ENCODE results near the gene TEX48. TPM values are rescaled to one million over a fixed set of nuclear protein-coding genes. Genes with fewer than 3 reads are reported as not detected.

TEX48 gene
- total RNA-seq, 1 donor from 2014 or later, result not detected

DNA sequence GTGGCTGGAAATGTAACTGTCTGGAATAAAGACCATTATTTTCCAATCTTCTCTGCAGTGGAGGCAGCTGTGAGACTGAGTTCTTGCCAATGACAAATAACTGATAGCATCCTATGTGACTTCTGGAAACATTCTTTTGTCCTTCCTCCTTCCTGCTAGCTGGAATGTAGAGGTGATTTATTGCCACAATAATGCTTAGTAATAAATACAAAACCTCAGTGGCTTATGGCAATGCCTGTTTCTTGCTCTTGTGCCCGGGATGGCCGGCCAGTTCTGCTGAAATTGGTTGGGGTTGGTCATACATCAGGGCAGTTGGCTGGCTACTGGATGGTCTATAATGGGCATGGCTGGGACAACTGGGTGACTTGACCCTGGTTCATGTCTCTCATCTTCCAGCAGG is 12.2 kb upstream of the TEX48 start:
- TF ChIP-seq, protein P1, sequence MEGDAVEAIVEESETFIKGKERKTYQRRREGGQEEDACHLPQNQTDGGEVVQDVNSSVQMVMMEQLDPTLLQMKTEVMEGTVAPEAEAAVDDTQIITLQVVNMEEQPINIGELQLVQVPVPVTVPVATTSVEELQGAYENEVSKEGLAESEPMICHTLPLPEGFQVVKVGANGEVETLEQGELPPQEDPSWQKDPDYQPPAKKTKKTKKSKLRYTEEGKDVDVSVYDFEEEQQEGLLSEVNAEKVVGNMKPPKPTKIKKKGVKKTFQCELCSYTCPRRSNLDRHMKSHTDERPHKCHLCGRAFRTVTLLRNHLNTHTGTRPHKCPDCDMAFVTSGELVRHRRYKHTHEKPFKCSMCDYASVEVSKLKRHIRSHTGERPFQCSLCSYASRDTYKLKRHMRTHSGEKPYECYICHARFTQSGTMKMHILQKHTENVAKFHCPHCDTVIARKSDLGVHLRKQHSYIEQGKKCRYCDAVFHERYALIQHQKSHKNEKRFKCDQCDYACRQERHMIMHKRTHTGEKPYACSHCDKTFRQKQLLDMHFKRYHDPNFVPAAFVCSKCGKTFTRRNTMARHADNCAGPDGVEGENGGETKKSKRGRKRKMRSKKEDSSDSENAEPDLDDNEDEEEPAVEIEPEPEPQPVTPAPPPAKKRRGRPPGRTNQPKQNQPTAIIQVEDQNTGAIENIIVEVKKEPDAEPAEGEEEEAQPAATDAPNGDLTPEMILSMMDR (IDR thresholded peaks at IDR 0.05), result no peak
- no peaks in the 10 kb centered on the region for H3K27me3 Mint-ChIP-seq (ENCODE audit: low read depth)
- no peaks in the 10 kb centered on the region for H3K36me3 Mint-ChIP-seq (ENCODE audit: low read depth)
- no peak overlapping the region for H3K4me3 Mint-ChIP-seq (ENCODE audit: unreplicated experiment)
- H3K4me1 Mint-ChIP-seq (ENCODE audit: low read depth), result peaks cover 23% of the 10 kb centered on the region
- H3K9me3 Mint-ChIP-seq (ENCODE audit: low read depth), result no peaks in the 10 kb centered on the region
- no peak for DNase-seq (ENCODE audit: low spot score)
- H3K27ac Mint-ChIP-seq (ENCODE audit: unreplicated experiment), result no peak overlapping the region

DNA sequence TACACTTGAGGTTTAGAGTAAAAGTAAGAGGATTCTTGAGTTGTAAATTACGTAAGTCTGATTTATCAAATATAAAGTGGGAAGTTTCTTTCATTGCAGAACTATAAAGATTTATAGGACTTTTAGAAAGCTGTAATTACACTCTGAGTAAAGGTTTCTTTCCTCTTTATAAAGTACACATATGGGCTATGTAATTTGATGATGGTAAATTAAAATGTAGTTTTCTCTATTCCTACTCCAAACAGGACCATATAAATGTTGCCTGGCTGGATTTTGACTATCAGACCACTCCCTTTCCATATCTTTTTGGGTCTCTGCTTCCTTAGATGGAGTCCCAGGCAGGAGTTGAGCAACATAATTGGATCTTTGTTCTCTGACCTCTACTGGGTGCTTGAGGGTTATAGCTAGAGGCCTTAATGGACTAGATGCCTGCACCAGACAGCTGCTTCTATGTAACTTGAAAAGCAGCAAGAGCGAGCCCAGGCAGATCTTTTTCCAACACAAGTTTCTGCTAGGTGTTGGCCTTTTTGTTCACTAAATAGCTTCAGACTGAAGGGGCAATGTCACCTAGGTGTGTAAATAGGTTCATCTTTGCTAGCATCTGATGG is 11.4 kb upstream of the TEX48 start:
- Mint-ChIP-seq H3K9me3 (ENCODE audit: low read depth) (no peaks in the 10 kb centered on the region), H3K27me3 (ENCODE audit: low read depth) (no peaks in the 10 kb centered on the region), H3K4me1 (ENCODE audit: low read depth) (peaks cover 23% of the 10 kb centered on the region), H3K36me3 (ENCODE audit: low read depth) (no peaks in the 10 kb centered on the region), H3K4me3 (ENCODE audit: unreplicated experiment) (no peak overlapping the region), H3K27ac (ENCODE audit: unreplicated experiment) (no peak overlapping the region)
- TF ChIP-seq, protein P1 (IDR thresholded peaks at IDR 0.05), result no peak
- no peak for DNase-seq (ENCODE audit: low spot score)

- no peaks in the 10 kb centered on the region for H3K36me3 Mint-ChIP-seq (ENCODE audit: low read depth)
- no peak overlapping the region for H3K27ac Mint-ChIP-seq (ENCODE audit: unreplicated experiment)
- H3K4me1 Mint-ChIP-seq (ENCODE audit: low read depth), result peaks cover 23% of the 10 kb centered on the region
- no peak for DNase-seq (ENCODE audit: low spot score)
- no peaks in the 10 kb centered on the region for H3K27me3 Mint-ChIP-seq (ENCODE audit: low read depth)
- TF ChIP-seq, protein P1 (IDR thresholded peaks at IDR 0.05), result no peak
- no peak overlapping the region for H3K4me3 Mint-ChIP-seq (ENCODE audit: unreplicated experiment)
- peaks cover 2% of the 10 kb centered on the region for H3K9me3 Mint-ChIP-seq (ENCODE audit: low read depth)
These were observed 9.9 kb upstream of the TEX48 start for GRCh38 chr9:114691956-114692295.

- Mint-ChIP-seq H3K27me3 (ENCODE audit: low read depth) (no peaks in the 10 kb centered on the region), H3K9me3 (ENCODE audit: low read depth) (peaks cover 4% of the 10 kb centered on the region), H3K36me3 (ENCODE audit: low read depth) (no peaks in the 10 kb centered on the region), H3K4me3 (ENCODE audit: unreplicated experiment) (no peak overlapping the region), H3K27ac (ENCODE audit: unreplicated experiment) (peak overlapping the region; percentile 84), H3K4me1 (ENCODE audit: low read depth) (peaks cover 25% of the 10 kb centered on the region)
- TF ChIP-seq, protein P1 (IDR thresholded peaks at IDR 0.05), result no peak
- DNase-seq (ENCODE audit: low spot score), result no peak
These were observed 9.3 kb upstream of the TEX48 start for GRCh38 chr9:114691046-114691955.

DNA sequence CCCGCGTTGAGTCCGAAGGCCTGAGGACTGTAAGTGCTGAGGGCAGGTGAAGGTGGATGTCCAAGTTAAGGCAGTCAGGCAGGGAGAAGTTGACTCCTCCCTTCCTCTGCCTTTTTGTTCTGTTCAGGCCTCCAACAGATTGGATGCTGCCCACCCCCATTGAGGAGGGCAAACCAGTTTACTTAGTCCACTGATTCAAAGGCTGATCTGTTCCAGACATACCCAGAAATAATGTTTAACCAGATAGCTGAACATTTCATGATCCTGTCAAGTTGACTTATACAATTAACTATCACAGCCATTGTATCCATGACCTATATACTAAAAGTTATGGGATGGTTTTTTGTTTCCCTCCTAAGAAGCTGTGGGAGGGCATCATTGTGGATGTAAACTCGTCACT is 8.3 kb upstream of the TEX48 start:
- TF ChIP-seq, protein P1 (IDR thresholded peaks at IDR 0.05), result no peak
- peaks cover 4% of the 10 kb centered on the region for H3K9me3 Mint-ChIP-seq (ENCODE audit: low read depth)
- no peak for DNase-seq (ENCODE audit: low spot score)
- peaks cover 25% of the 10 kb centered on the region for H3K4me1 Mint-ChIP-seq (ENCODE audit: low read depth)
- H3K27ac Mint-ChIP-seq (ENCODE audit: unreplicated experiment), result peak overlapping the region; percentile 43
- H3K27me3 Mint-ChIP-seq (ENCODE audit: low read depth), result no peaks in the 10 kb centered on the region
- H3K4me3 Mint-ChIP-seq (ENCODE audit: unreplicated experiment), result no peak overlapping the region
- H3K36me3 Mint-ChIP-seq (ENCODE audit: low read depth), result no peaks in the 10 kb centered on the region

Data from chondrocyte (in vitro differentiated cells).